H7 (cell line): Measurements from ENCODE around the gene ARHGEF7. TPM values are rescaled to one million over a fixed set of nuclear protein-coding genes. Genes with fewer than 3 reads are reported as not detected.

Source experiments
- DNase-seq: peaks from one replicate; pipeline ENCODE4 v3.0.0; 2012
- H3K27me3 ChIP-seq: 2 replicates; pipeline ENCODE4 v1.6.0; 2011; ENCODE audit warnings: mild to moderate bottlenecking, low read length; ENCODE audit not compliant: control insufficient read depth, insufficient read depth
- H3K36me3 ChIP-seq: replicated peaks from 2 replicates; pipeline ENCODE4 v1.5.1; 2011; ENCODE audit warnings: low read length; ENCODE audit not compliant: control insufficient read depth, insufficient read depth
- H3K4me3 ChIP-seq: 2 replicates; pipeline ENCODE4 v1.5.1; 2011; ENCODE audit warnings: low read depth, mild to moderate bottlenecking, control low read depth, low read length, moderate library complexity; ENCODE audit not compliant: insufficient read depth
- total RNA-seq: library from RNA; depleted of rRNA; stranded (reverse); fragments of >200 nt; shearing (Covaris generic); gene quantifications from 2 replicates; pipeline ENCODE4 v1.2.3, GENCODE V29; 2014

ARHGEF7 gene
- total RNA-seq, 1 experiment from 2014 or later: 20.8 TPM

DNA sequence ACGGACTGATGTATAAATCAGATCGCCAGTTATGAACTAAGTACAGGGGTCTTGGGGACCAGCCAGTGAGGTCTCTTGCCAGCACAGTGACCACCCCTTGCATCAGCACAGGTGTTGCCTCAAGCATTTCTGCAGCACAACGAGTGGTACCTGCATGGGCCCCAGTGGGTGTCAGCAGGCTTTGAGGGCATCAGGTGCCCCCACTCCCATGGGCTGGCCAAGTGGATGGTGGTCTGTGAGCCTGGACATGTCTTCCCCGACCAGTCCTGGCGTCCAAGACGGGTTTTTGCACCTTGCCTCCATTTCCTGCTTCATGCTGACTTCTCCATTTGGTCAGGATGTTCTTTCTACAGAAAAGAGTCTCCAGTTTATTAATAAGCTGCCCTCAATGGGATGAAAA is 22.4 kb upstream of the ARHGEF7 start:
- H3K27me3 ChIP-seq: no peaks in the 10 kb centered on the region
- no peak for DNase-seq

GRCh38 chr13:111093136-111093535 is 22.0 kb upstream of the ARHGEF7 start:
- no peaks in the 10 kb centered on the region; the same call in 1 of the 2 replicates for H3K27me3 ChIP-seq
- no peak for DNase-seq
- no peak overlapping the region for H3K4me3 ChIP-seq
- H3K36me3 ChIP-seq: no peaks in the 10 kb centered on the region

More for the DNA sequence above, 22.4 kb upstream of the ARHGEF7 start:
- Histone ChIP-seq H3K4me3 (no peak overlapping the region), H3K36me3 (no peaks in the 10 kb centered on the region)

- Histone ChIP-seq H3K4me3 (no peak overlapping the region), H3K36me3 (no peaks in the 10 kb centered on the region), H3K27me3 (no peaks in the 10 kb centered on the region; the same call in 1 of the 2 replicates)
- peak; percentile 76 for DNase-seq
Observed at GRCh38 chr13:111093634-111094033, 21.5 kb upstream of the ARHGEF7 start.

DNA sequence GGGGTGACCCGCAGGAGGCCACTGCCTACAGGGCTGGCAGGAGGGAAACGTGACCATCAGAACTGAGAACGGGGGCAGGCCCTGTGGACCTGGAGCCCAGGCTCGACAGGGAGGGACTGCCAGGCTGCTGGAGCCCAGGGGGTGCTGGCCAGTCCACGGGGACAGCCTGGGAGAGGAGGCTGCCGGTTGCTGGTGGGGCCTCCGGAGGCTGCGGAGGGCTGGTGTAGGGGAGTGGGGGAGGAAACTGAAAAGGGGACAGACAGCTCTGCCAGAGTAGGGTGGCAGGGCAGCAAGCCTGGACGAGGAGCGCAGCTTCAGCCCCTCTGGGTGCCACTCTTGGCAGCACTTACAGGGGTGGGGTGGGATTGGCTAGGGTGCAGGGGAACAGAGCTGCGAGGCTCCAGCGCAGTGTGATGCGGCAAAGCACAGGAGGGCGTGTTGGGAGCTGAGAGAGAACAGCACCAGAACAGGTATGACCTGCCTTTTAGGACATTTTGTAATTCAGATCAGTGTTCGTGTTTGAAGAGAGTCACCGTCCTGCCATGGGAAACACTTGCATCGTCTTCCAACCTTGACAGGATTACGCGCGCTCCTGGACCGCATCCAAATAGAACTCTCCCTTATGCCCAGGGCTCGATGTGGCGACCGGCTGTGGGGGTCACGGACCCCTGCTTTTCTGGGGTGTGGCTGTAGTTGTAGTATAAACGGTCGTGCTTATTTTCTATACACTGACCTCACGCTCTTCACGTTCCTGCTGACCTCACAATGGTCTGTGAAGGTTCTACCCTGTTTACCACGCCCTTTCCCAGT is 19.9 kb upstream of the ARHGEF7 start:
- Histone ChIP-seq H3K36me3 (no peaks in the 10 kb centered on the region), H3K4me3 (no peak overlapping the region), H3K27me3 (no peaks in the 10 kb centered on the region; the same call in 1 of the 2 replicates)
- peak; percentile 43 for DNase-seq

DNA sequence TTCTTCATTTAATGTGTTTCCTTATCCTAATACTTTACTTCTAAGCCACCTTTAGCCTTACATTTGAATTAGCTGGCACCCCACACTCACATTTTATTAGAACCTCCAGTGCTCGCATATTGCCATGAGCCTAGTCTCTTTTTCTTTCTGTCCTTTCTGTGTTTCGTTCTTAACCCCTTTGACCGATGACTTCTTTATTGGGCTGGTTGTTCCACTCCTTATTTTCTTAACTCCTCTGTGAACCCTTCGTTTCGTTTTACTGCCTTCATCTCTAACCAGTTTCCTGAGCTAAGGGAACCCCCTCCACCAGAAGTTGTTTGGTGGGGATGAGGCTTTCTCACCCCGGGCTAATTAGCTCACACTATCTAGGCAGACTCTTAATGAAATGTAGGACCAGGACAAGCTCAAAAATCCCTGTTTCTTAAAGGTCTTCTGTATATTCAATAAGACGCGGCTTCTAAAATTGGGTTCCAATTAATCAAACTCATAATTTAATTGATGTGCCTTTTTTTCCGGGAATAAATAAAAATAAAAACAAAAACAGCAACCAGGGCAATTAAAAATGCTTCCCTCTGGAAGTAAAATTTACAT is 19.1 kb upstream of the ARHGEF7 start:
- H3K27me3 ChIP-seq: no peaks in the 10 kb centered on the region; the same call in 1 of the 2 replicates
- no peak overlapping the region for H3K4me3 ChIP-seq
- H3K36me3 ChIP-seq: no peaks in the 10 kb centered on the region
- DNase-seq: no peak

- H3K36me3 ChIP-seq: no peaks in the 10 kb centered on the region
- no peak overlapping the region for H3K4me3 ChIP-seq
- DNase-seq: no peak
- no peaks in the 10 kb centered on the region; the same call in 1 of the 2 replicates for H3K27me3 ChIP-seq
Observed at GRCh38 chr13:111099290-111099689, 15.8 kb upstream of the ARHGEF7 start.

DNA sequence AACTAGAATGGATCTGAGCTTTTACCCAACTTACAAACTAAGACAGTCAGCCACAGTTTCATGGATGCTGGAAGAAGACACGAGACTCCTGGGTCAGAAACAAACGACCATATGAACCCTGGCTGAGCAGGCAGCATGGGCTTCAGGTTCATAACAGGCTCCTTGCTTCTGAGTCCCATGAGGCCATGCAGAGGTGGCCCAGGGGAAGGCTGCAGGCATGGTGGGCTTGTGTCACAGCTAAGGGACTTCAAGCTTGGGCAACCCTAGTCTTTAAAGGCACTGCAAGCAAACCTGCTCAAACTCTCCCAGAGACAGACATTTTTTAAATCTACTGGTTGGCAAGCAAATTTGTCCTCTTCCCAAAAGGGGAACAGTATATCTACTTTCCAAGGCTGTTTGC is 5.1 kb upstream of the ARHGEF7 start:
- H3K27me3 ChIP-seq: peaks cover 38% of the 10 kb centered on the region
- no peaks in the 10 kb centered on the region for H3K36me3 ChIP-seq
- no peak for DNase-seq
- no peak overlapping the region for H3K4me3 ChIP-seq

- H3K36me3 ChIP-seq: no peaks in the 10 kb centered on the region
- peaks cover 45% of the 10 kb centered on the region for H3K27me3 ChIP-seq
- no peak overlapping the region for H3K4me3 ChIP-seq
- DNase-seq: no peak
Observed at GRCh38 chr13:111111376-111111937, 3.7 kb upstream of the ARHGEF7 start.

DNA sequence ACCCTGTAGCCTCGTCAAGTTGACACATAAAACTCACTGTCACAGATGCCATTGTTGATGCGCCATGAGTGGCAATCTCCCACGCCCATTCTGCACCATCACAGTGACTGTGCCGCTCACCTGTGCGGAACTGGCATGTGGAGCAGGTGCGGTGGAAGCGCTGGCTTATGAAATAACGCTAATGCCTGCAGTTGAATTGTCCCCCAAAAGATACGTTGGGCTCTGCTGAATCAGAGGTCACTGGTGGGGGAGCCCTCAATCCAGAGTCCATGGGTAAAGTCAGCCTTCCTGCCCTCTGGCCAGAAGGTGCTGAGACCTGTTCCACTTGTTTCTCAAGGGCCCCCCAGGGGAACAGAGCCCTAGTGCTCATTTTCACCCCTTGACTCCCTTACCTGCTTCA is 2.9 kb upstream of the ARHGEF7 start:
- DNase-seq: no peak
- Histone ChIP-seq H3K27me3 (peaks cover 52% of the 10 kb centered on the region), H3K36me3 (no peaks in the 10 kb centered on the region), H3K4me3 (no peak overlapping the region)

GRCh38 chr13:111114362-111115060 is 599 bp upstream of the ARHGEF7 start:
- Histone ChIP-seq H3K27me3 (peaks cover 56% of the 10 kb centered on the region), H3K4me3 (peak overlapping the region; percentile 65), H3K36me3 (no peaks in the 10 kb centered on the region)
- DNase-seq: peak; percentile 76

- DNase-seq: peak; percentile 63
- Histone ChIP-seq H3K4me3 (peak overlapping the region; percentile 67), H3K27me3 (peaks cover 51% of the 10 kb centered on the region), H3K36me3 (no peaks in the 10 kb centered on the region)
Observed at GRCh38 chr13:111115965-111116521, 933 bp downstream of the ARHGEF7 start.

GRCh38 chr13:111116856-111117255 is 1.7 kb downstream of the ARHGEF7 start:
- peaks cover 46% of the 10 kb centered on the region for H3K27me3 ChIP-seq

DNA sequence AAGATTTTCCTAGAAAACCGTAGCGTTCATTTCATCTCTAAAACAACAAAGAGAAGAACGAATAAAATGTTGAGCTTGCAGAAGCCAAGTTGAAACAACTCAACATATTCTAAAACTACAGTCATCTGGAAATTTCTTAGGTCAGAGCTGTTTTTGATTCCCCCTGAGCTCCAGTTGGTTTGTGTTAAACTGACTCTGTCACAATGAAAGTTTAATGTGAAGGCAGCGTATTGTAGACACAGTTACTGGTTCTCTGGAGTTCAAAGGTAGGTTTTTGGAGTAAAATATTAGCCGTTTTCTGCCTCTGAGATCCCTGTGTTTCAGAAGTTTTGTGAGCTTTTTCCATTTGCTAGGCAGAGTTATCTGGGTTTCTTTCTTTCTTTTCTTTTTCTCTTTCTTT is 2.2 kb downstream of the ARHGEF7 start:
- H3K27me3 ChIP-seq: peaks cover 43% of the 10 kb centered on the region
- DNase-seq: no peak
- H3K4me3 ChIP-seq: no peak overlapping the region
- no peaks in the 10 kb centered on the region for H3K36me3 ChIP-seq

More at GRCh38 chr13:111116856-111117255, 1.7 kb downstream of the ARHGEF7 start:
- Histone ChIP-seq H3K4me3 (no peak overlapping the region), H3K36me3 (no peaks in the 10 kb centered on the region)
- no peak for DNase-seq

DNA sequence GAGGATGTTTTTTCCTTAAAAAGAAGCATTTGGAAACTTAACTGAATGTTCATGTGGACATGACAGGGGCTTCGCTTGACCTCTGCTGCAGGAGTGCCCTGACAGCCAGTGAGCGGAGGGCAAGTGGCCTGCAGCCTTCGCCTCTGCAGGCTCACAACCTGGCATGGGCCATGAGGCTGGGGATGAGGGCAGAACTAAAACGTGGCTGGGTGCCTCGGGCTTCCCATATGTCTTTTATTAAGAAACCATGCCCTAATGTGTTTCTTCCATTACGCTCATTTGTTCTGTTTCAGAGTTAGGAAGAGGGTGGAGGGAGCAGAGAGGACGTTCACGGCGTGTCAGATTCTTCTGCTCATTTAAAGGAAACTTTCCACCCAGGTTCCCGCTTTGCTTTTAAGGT is 2.9 kb downstream of the ARHGEF7 start:
- no peaks in the 10 kb centered on the region for H3K36me3 ChIP-seq
- H3K4me3 ChIP-seq: no peak overlapping the region
- peak; percentile 5 for DNase-seq
- H3K27me3 ChIP-seq: peaks cover 37% of the 10 kb centered on the region
